HepG2 (cell line): ENCODE results near the gene PAEP. TPM values are rescaled to one million over a fixed set of nuclear protein-coding genes. Genes with fewer than 3 reads are reported as not detected.
"Not testable (repeated sequence)": the region's sequence is repeated elsewhere in the genome, so short reads cannot be mapped to it uniquely, and the experiment has no call there.

Source experiments
- ATAC-seq: fragments of 200-7000 bp; cut with Tn5 transposase; 3 replicates; pipeline ENCODE4 v1.9.1; 2020; ENCODE audit warnings: mild to moderate bottlenecking, moderate library complexity
- BruUV-seq: library from RNA; stranded (reverse); fragments of 400-500 nt; replicated peaks from 2 replicates; lab custom pipeline; 2021; lab: Mats Ljungman, UMichigan
- CTCF ChIA-PET: fragments of 300-600 bp; formaldehyde crosslinking; extraction: SDS; loops from one replicate; lab custom pipeline; 2021; ENCODE audit warnings: low total read pairs, inconsistent platforms, low intra/inter-chr PET ratio; lab: Yijun Ruan, JAX
- POLR2A ChIA-PET: fragments of 350-600 bp; sonication (Branson Sonifier 250); formaldehyde crosslinking; loops from one replicate; lab custom pipeline; 2020; ENCODE audit warnings: antibody characterized with exemption, inconsistent platforms; lab: Yijun Ruan, JAX
- DNase-seq: peaks from one replicate; pipeline ENCODE4 v3.0.0-alpha.2; 2015; ENCODE audit warnings: low spot score
- FAIRE-seq: peaks from 3 replicates; lab custom pipeline; 2011; peaks lifted over from hg19 to GRCh38; lab: Jason Lieb, UNC
- H2AFZ ChIP-seq: one replicate; pipeline ENCODE4 v1.6.1; 2011; ENCODE audit warnings: low read length, inconsistent platforms
- H3K27ac ChIP-seq: fragments of 300-600 bp; 3 replicates; pipeline ENCODE4 v1.8.0; 2011; ENCODE audit warnings: mixed run types, mild to moderate bottlenecking, mixed read lengths, low read length, inconsistent platforms; ENCODE audit not compliant: insufficient read depth; ENCODE audit errors: extremely low read length
- H3K27me3 ChIP-seq, 2 experiments: fragments of 200-600 bp in 1 of 2; 2 replicates in 1 of 2; 3 replicates in 1 of 2; pipeline versions ENCODE4 v1.6.0 to v1.8.0; 2011; ENCODE audit warnings: low read length in 2 of 2, mild to moderate bottlenecking in 2 of 2, moderate library complexity in 2 of 2, inconsistent platforms in 1 of 2; ENCODE audit not compliant: insufficient read depth in 2 of 2, control insufficient read depth in 1 of 2
- H3K36me3 ChIP-seq, 2 experiments: fragments of 200-600 bp in 1 of 2; replicated peaks in 1 of 2; 2 replicates in 1 of 2; 3 replicates in 1 of 2; pipeline versions ENCODE4 v1.5.1 to v1.8.0; 2011; ENCODE audit warnings: low read length in 2 of 2, inconsistent platforms in 1 of 2; ENCODE audit not compliant: insufficient read depth in 2 of 2, control insufficient read depth in 1 of 2
- H3K4me1 ChIP-seq: 2 replicates; pipeline ENCODE4 v1.5.1; 2012; ENCODE audit warnings: low read length, inconsistent platforms; ENCODE audit not compliant: insufficient read depth
- H3K4me2 ChIP-seq: 2 replicates; pipeline ENCODE4 v1.6.0; 2011; ENCODE audit warnings: low read depth, low read length, inconsistent platforms
- H3K4me3 ChIP-seq, 3 experiments: fragments of 200-600 bp in 1 of 3; sonication (generic), shearing (Covaris generic) in 1 of 3; replicated peaks in 1 of 3; 2 replicates each; pipeline ENCODE4 v1.5.1; 2011 to 2016; ENCODE audit warnings: low read length in 3 of 3, inconsistent platforms in 2 of 3, low read depth in 2 of 3, mild to moderate bottlenecking in 2 of 3, control low read depth in 1 of 3, mixed read lengths in 1 of 3; ENCODE audit not compliant: insufficient read depth in 1 of 3
- H3K79me2 ChIP-seq: one replicate; pipeline ENCODE4 v1.6.1; 2011; ENCODE audit warnings: low read length, inconsistent platforms; ENCODE audit not compliant: insufficient read depth
- H3K9ac ChIP-seq: 2 replicates; pipeline ENCODE4 v1.6.0; 2011; ENCODE audit warnings: mild to moderate bottlenecking, low read depth, low read length, inconsistent platforms; ENCODE audit not compliant: insufficient read depth
- H3K9me3 ChIP-seq: 2 replicates; pipeline ENCODE4 v1.5.1; 2012; ENCODE audit warnings: mild to moderate bottlenecking, low read length
- H4K20me1 ChIP-seq: 2 replicates; pipeline ENCODE4 v1.6.0; 2011; ENCODE audit warnings: inconsistent platforms, mild to moderate bottlenecking, low read length, moderate library complexity; ENCODE audit not compliant: insufficient read depth
- CREB1 ChIP-seq, 2 experiments: fragments of 450-650 bp in 1 of 2; IDR thresholded peaks; 2 replicates each; pipeline ENCODE4 v1.6.1; 2016 to 2017; ENCODE audit warnings: control low read depth in 1 of 2, mild to moderate bottlenecking in 1 of 2, missing compliant biosample characterization in 1 of 2, missing genetic modification characterization in 1 of 2
- FOSL2 ChIP-seq: sonication (generic); formaldehyde crosslinking; IDR thresholded peaks from 2 replicates; pipeline ENCODE4 v1.4.0; 2020; ENCODE audit warnings: missing genetic modification reagents
- MNT ChIP-seq: fragments of 450-650 bp; IDR thresholded peaks from 2 replicates; pipeline ENCODE4 v1.6.1; 2016
- PAXIP1 ChIP-seq: sonication (generic); formaldehyde crosslinking; conservative IDR thresholded peaks from 2 replicates; pipeline ENCODE4 v1.4.0; 2020; ENCODE audit warnings: mild to moderate bottlenecking, missing genetic modification reagents, moderate library complexity
- ZNF691 ChIP-seq: sonication (generic); formaldehyde crosslinking; IDR thresholded peaks from 2 replicates; pipeline ENCODE4 v1.4.0; 2020; ENCODE audit warnings: missing genetic modification reagents, low read depth, mild to moderate bottlenecking, borderline replicate concordance
- WGBS: methylation state at CpG from one replicate; pipeline ENCODE4 v1.1.6; 2017; ENCODE audit warnings: low lambda C conversion rate; 5-methylcytosine and 5-hydroxymethylcytosine counted together
- in situ Hi-C: cut with HindIII; loops from 2 replicates; pipeline ENCODE4 v1.10.0; 2017; ENCODE audit warnings: low pct_unique_long_range_greater_than_20kb; ENCODE audit not compliant: extremely low pct_ligation_motif_present
- intact Hi-C: fragments of 100-400 bp; cut with micrococcal nuclease; formaldehyde crosslinking; loops from one replicate; pipeline ENCODE4 v1.10.0; 2022; ENCODE audit not compliant: unreplicated experiment
- polyA plus RNA-seq, 8 experiments: library from polyadenylated mRNA; depleted of rRNA in 3 of 8; stranded (reverse) in 7 of 8; unstranded in 1 of 8; fragments of >200 nt; fragmentation: Illumina TruSeq in 4 of 8; extraction: Trizol in 4 of 8; gene quantifications; 2 replicates each; pipeline versions ENCODE4 v1.2.1 to v1.2.3, GENCODE V29; 2011 to 2016; ENCODE audit warnings: low read depth in 4 of 8, missing spikeins in 1 of 8, mixed read lengths in 1 of 8; ENCODE audit not compliant: insufficient read depth in 1 of 8
- total RNA-seq, 5 experiments: library from RNA; depleted of rRNA; stranded (reverse); fragments of >200 nt; fragmentation: Illumina TruSeq; extraction: Trizol; gene quantifications; 2 replicates each; pipeline ENCODE4 v1.2.3, GENCODE V29; 2016; ENCODE audit warnings: low read depth in 1 of 5

PAEP gene
- total and polyA plus RNA-seq, 2 of the 13 experiments (the other 11 are each of a cell fraction or from before 2014, with no cell fraction given), result 0.75 to 10.8 TPM

GRCh38 chr9:135536216-135536615 lies 25.3 kb upstream of the PAEP start (continued):
- no peak for TF ChIP-seq ZNF691

- BruUV-seq; H3K36me3 ChIP-seq; H3K9ac ChIP-seq; H3K4me2 ChIP-seq; H3K9me3 ChIP-seq; H3K4me1 ChIP-seq; FAIRE-seq; H3K27ac ChIP-seq; CTCF ChIA-PET; H3K79me2 ChIP-seq; intact Hi-C loops; DNase-seq; POLR2A ChIA-PET; H2AFZ ChIP-seq; H4K20me1 ChIP-seq; H3K4me3 ChIP-seq; ATAC-seq; in situ Hi-C loops; TF ChIP-seq CREB1 (CRISPR knock-in tag; IDR thresholded peaks at IDR 0.05): not testable (repeated sequence)
- TF ChIP-seq FOSL2 (CRISPR knock-in tag) (peak; percentile 71), CREB1 (IDR thresholded peaks at IDR 0.05) (peak; percentile 40; the same call in 1 of the 2 replicates)
- H3K27me3 ChIP-seq, result peaks cover 3 to 24% of the 10 kb centered on the region in 2 experiments; a peak in 3 of 5 replicates
- 18% methylated on average over 8 of the region's 8 CpGs for WGBS
These were observed 18.2 kb upstream of the PAEP start for GRCh38 chr9:135543262-135543894.

GRCh38 chr9:135544981-135545635 lies 16.4 kb upstream of the PAEP start:
- in situ Hi-C loops, result no loop called here
- DNase-seq (no peak), FAIRE-seq (no peak), ATAC-seq (no peak; the same call in 2 of the 3 replicates)
- H3K79me2 ChIP-seq, result no peaks in the 10 kb centered on the region
- peaks cover 3 to 18% of the 10 kb centered on the region in 2 experiments; a peak in 4 of 5 replicates for H3K27me3 ChIP-seq
- BruUV-seq, result no TSS peak
- no peak overlapping the region for H3K27ac ChIP-seq
- no peak overlapping the region for H3K9ac ChIP-seq
- intact Hi-C loops, result no loop called here
- H2AFZ ChIP-seq, result no peak overlapping the region
- POLR2A ChIA-PET, result no interaction called here
- H4K20me1 ChIP-seq, result no peaks in the 10 kb centered on the region
- no peak overlapping the region for H3K4me2 ChIP-seq
- H3K36me3 ChIP-seq, result no peaks in the 10 kb centered on the region
- no peak overlapping the region for H3K4me3 ChIP-seq
- CTCF ChIA-PET, result no interaction called here
- H3K9me3 ChIP-seq, result no peaks in the 10 kb centered on the region
- WGBS, result 9% methylated on average over 12 of the region's 18 CpGs
- no peaks in the 10 kb centered on the region; the same call in 1 of the 2 replicates for H3K4me1 ChIP-seq
- TF ChIP-seq MNT, result peak; percentile 52; the same call in 1 of the 2 replicates
- TF ChIP-seq PAXIP1 (CRISPR knock-in tag), result no peak
